Esophagus (tissue), 2 donors: ENCODE measurements around the gene MRPL27. TPM values are rescaled to one million over a fixed set of nuclear protein-coding genes. Genes with fewer than 3 reads are reported as not detected.
"Not testable (repeated sequence)": the region's sequence is repeated elsewhere in the genome, so short reads cannot be mapped to it uniquely, and the experiment has no call there.

Source experiments
- H3K27ac ChIP-seq, 2 donors: one replicate each; pipeline ENCODE4 v1.5.1; 2013; ENCODE audit warnings: low read depth in 2 of 2, mild to moderate bottlenecking in 2 of 2, inconsistent platforms in 1 of 2, low read length in 1 of 2, moderate library complexity in 1 of 2
- H3K27me3 ChIP-seq, 2 donors: one replicate each; pipeline ENCODE4 v1.6.1; 2013; ENCODE audit warnings: low read length in 2 of 2, control low read depth in 1 of 2, mild to moderate bottlenecking in 1 of 2; ENCODE audit not compliant: insufficient read depth in 2 of 2, control insufficient read depth in 1 of 2
- H3K36me3 ChIP-seq, 2 donors: one replicate each; pipeline ENCODE4 v1.6.1; 2013; ENCODE audit warnings: low read length in 1 of 2; ENCODE audit not compliant: control insufficient read depth in 2 of 2, insufficient read depth in 2 of 2
- H3K4me1 ChIP-seq, 2 donors: one replicate each; pipeline ENCODE4 v1.6.1; 2013; ENCODE audit warnings: low read length in 1 of 2; ENCODE audit not compliant: control insufficient read depth in 2 of 2, insufficient read depth in 2 of 2
- H3K4me3 ChIP-seq, 2 donors: one replicate each; pipeline ENCODE4 v1.5.1; 2013; ENCODE audit warnings: low read length in 2 of 2, mild to moderate bottlenecking in 2 of 2, low read depth in 1 of 2, moderate library complexity in 1 of 2
- H3K9me3 ChIP-seq, 2 donors: one replicate each; pipeline ENCODE4 v1.6.1; 2013; ENCODE audit warnings: mild to moderate bottlenecking in 2 of 2, low read depth in 1 of 2, low read length in 1 of 2, moderate library complexity in 1 of 2; ENCODE audit not compliant: control insufficient read depth in 2 of 2, insufficient read depth in 1 of 2
- WGBS, 2 donors: extraction: QIAGEN DNeasy Blood & Tissue Kit; methylation state at CpG; one replicate each; pipeline ENCODE4 v1.1.7; 2013; 5-methylcytosine and 5-hydroxymethylcytosine counted together
- polyA plus RNA-seq, 2 donors: library from polyadenylated mRNA; stranded (reverse); fragments of 200-250 nt; gene quantifications; one replicate each; pipeline ENCODE4 v1.2.3, GENCODE V29; 2013
- donor health status: healthy with polysubstance abuse.
- donor health status: Bipolar disorder and iron deficiency.

The MRPL27 gene
- polyA plus RNA-seq, 2 donors = 106 to 119 TPM

GRCh38 chr17:50338645-50339044 is 34.3 kb downstream of the MRPL27 start:
- no peaks in the 10 kb centered on the region for H3K9me3 ChIP-seq

DNA sequence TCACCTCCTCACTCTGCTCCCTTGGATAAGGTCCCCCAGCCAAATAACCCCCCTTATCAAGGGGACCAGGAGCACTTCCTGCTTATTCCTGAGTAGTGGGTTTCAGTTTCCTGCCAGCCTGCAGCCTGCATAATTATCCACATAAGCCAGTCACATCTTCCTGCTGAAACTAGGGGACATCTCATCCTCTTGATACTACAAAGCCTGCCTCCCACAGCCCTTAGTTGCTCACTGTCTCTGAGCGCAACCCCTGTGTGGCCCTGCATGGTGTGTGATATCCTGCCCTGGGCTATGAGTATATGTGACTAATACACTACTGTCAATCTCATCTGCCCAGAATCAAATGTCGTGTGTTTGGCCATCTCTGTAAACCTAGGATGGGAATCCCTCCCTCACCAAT is 35.0 kb downstream of the MRPL27 start:
- Histone ChIP-seq H3K4me3 (no peak overlapping the region), H3K9me3 (no peaks in the 10 kb centered on the region), H3K36me3 (no peaks in the 10 kb centered on the region), H3K27me3 (no peaks in the 10 kb centered on the region), H3K27ac (no peak overlapping the region), H3K4me1 (no peaks in the 10 kb centered on the region)
- 82% methylated on average over 2 of the region's 2 CpGs for whole genome bisulfite sequencing, 2 donors

More at GRCh38 chr17:50338645-50339044, 34.3 kb downstream of the MRPL27 start:
- Histone ChIP-seq H3K27me3 (no peaks in the 10 kb centered on the region), H3K36me3 (no peaks in the 10 kb centered on the region), H3K27ac (no peak overlapping the region), H3K4me1 (no peaks in the 10 kb centered on the region), H3K4me3 (no peak overlapping the region)

- 58 to 71% methylated on average over 14 of the region's 14 CpGs for WGBS, 2 donors
- not testable (repeated sequence) for H3K4me1 ChIP-seq, H3K4me3 ChIP-seq, H3K36me3 ChIP-seq, H3K27me3 ChIP-seq, H3K27ac ChIP-seq, H3K9me3 ChIP-seq
Observed at GRCh38 chr17:50333291-50334057, 39.5 kb downstream of the MRPL27 start.

- H3K4me3 ChIP-seq = no peak overlapping the region
- no peak overlapping the region for H3K27ac ChIP-seq
- no peaks in the 10 kb centered on the region for H3K9me3 ChIP-seq
- 75 to 80% methylated on average over 6 of the region's 6 CpGs for WGBS, 2 donors
- no peaks in the 10 kb centered on the region for H3K36me3 ChIP-seq
- no peaks in the 10 kb centered on the region for H3K4me1 ChIP-seq
- H3K27me3 ChIP-seq = no peaks in the 10 kb centered on the region
Observed at GRCh38 chr17:50332196-50332595, 40.8 kb downstream of the MRPL27 start.

DNA sequence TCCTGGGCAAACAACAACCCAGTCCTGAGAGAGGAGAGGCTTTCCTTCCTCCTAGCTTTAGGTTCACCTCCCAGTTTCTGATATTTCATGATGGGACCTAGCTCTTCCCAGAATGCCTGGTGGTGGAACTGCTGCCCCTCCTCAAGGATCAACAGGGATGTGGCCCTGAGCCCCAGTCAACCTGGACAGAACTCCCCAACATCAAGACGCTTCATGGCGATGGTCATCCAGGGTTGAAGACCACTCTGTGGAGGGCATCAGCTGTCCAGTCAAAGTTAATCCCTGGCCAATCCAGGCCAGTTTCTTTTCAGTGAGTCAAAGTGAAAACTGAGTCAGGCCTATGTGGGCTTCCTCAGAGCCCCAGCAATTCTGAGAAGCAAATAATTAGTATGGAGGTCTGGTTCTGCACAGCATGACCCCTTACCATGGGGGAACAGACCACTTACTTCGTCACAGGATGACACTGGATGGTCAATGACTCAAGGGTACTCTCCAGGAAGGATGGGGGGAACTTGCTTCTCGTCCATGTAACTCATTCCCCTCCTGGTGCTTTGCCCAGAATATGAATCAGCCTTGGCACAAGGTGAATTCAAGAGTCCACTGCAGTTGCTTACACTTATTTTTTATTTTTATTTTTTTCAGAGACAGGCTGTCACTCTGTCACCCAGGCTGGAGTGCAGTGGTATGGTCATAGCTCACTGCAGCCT is 41.7 kb downstream of the MRPL27 start:
- Histone ChIP-seq H3K4me3 (no peak overlapping the region), H3K4me1 (no peaks in the 10 kb centered on the region), H3K36me3 (no peaks in the 10 kb centered on the region), H3K27ac (no peak overlapping the region), H3K9me3 (no peaks in the 10 kb centered on the region), H3K27me3 (no peaks in the 10 kb centered on the region)
- 68 to 78% methylated on average over 4 of the region's 4 CpGs for WGBS, 2 donors

- Histone ChIP-seq H3K36me3 (no peaks in the 10 kb centered on the region), H3K27me3 (no peaks in the 10 kb centered on the region), H3K4me1 (peaks cover 0 to 3% of the 10 kb centered on the region in 2 donors), H3K9me3 (no peaks in the 10 kb centered on the region), H3K27ac (no peak overlapping the region), H3K4me3 (no peak overlapping the region)
- 89 to 91% methylated on average over 11 of the region's 11 CpGs for WGBS, 2 donors
Observed at GRCh38 chr17:50330151-50330775, 42.7 kb downstream of the MRPL27 start.

GRCh38 chr17:50329716-50330115 is 43.3 kb downstream of the MRPL27 start:
- Histone ChIP-seq H3K36me3 (no peaks in the 10 kb centered on the region), H3K4me3 (no peak overlapping the region), H3K4me1 (peaks cover 0 to 3% of the 10 kb centered on the region in 2 donors), H3K9me3 (no peaks in the 10 kb centered on the region), H3K27me3 (no peaks in the 10 kb centered on the region), H3K27ac (no peak overlapping the region)
- WGBS, 2 donors = 76 to 86% methylated on average over 3 of the region's 3 CpGs

DNA sequence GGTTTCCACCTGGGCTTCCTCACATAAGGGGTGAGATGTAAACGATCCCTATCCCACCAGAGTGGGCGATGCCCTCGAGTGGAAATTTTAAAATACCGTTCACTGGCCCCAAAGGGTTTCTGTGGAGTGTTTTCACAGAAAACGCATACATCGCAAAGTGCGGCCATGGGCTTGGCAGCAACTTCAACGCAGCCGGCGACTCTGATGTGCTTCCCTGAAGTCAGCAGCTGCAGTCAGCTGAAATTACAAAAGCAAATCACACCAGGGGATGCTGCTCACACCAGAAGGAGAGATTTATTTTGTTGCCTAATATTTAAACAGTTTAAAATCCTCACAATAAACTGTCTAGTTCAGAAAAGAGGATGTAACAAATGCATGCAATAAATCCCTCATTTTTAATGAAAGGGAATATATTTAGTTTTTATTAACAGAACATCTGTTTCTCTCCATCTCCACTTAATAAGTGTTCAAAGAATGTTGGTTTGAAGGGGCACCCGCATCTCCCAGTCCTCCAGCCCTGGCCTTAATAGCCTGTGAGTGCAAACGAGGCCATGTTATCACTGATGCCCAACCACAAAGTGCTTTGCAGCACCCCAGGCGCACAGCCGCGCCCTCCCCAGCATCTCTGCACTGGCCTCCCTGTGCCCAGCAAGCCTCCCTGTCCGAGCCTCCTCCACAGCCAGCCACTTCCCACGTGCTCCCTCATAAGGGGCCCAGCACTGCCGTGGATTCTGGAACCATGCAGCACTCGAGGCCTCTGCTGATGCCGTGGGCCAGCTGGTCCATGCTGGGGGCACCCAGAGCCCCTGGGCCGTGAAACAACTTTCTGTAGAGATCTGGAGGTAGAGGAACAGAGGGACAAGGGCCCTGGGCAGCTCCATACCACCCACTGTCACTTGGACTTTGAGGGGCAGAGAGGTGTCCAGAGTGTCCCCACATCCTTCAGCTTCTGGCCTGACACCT is 44.3 kb downstream of the MRPL27 start:
- Histone ChIP-seq H3K27me3 (no peaks in the 10 kb centered on the region), H3K36me3 (no peaks in the 10 kb centered on the region), H3K4me1 (peaks cover 0 to 3% of the 10 kb centered on the region in 2 donors), H3K9me3 (no peaks in the 10 kb centered on the region), H3K4me3 (no peak overlapping the region), H3K27ac (no peak overlapping the region)
- 70 to 72% methylated on average over 21 of the region's 21 CpGs for WGBS, 2 donors

- H3K27me3 ChIP-seq = no peaks in the 10 kb centered on the region
- peaks cover 0 to 3% of the 10 kb centered on the region in 2 donors for H3K4me1 ChIP-seq
- H3K4me3 ChIP-seq = no peak overlapping the region
- H3K36me3 ChIP-seq = no peaks in the 10 kb centered on the region
- 70 to 78% methylated on average over 9 of the region's 9 CpGs for WGBS, 2 donors
- H3K9me3 ChIP-seq = no peaks in the 10 kb centered on the region
- H3K27ac ChIP-seq = no peak overlapping the region
Observed at GRCh38 chr17:50326831-50327364, 46.1 kb downstream of the MRPL27 start.
